Measurements from ENCODE around the gene LHX6.

LHX6 gene

GRCh38 chr9:122236681-122237080 is 7.9 kb upstream of the LHX6 start:
- in situ Hi-C loops (cut with HindIII; ENCODE audit: low sequenced_read_pairs) = no loop called here

DNA sequence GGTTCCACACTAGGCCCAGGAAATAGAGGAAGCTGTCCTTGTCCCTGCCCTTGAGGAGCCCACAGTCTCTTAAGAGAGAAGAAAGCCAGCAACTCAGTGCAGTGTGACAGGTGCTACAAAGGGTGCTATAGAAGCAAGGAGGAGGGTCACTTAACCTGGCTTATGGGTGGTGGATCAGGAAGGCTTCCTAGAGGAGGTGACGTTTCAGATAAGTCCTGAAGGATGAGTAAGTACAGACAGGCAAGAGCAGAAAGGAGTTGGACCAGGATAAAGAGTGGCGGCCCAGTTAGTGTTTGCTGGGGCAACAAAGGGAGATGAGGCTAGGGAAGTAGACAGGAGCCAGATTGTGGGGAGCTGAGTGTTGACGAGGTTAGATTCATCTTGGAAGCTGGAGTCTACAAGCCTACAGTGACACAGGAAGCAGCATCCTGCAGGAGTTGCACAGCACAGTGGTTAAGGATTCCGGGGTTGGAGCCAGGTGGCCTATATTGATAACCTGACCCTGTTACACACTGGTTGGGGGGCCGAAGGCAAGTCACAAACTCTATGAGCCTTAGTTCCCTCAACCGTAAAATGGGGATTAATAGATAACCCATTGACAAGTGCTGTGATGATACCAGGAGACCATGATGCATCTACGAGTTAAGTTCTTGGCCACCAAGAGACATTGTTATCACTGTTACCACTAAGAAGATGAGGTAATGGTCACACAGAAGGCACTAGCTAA is 5.4 kb upstream of the LHX6 start:
- in situ Hi-C loops (cut with HindIII; ENCODE audit: low sequenced_read_pairs) = no loop called here

- in situ Hi-C loops (cut with HindIII; ENCODE audit: low sequenced_read_pairs) = no loop called here
These were observed 4.1 kb upstream of the LHX6 start for GRCh38 chr9:122232796-122233306.

- in situ Hi-C loops (cut with HindIII; ENCODE audit: low sequenced_read_pairs) = no loop called here
These were observed 704 bp upstream of the LHX6 start for GRCh38 chr9:122229485-122229837.

- in situ Hi-C loops (cut with HindIII; ENCODE audit: low sequenced_read_pairs) = no loop called here
These were observed 578 bp downstream of the LHX6 start for GRCh38 chr9:122228191-122228567.

GRCh38 chr9:122227575-122227900 is 1.2 kb downstream of the LHX6 start:
- in situ Hi-C loops (cut with HindIII; ENCODE audit: low sequenced_read_pairs) = no loop called here

- in situ Hi-C loops (cut with HindIII; ENCODE audit: low sequenced_read_pairs) = no loop called here
These were observed 1.8 kb downstream of the LHX6 start for GRCh38 chr9:122226758-122227574.

GRCh38 chr9:122226142-122226757 is 2.5 kb downstream of the LHX6 start:
- in situ Hi-C loops (cut with HindIII; ENCODE audit: low sequenced_read_pairs) = no loop called here

GRCh38 chr9:122225312-122226141 is 3.2 kb downstream of the LHX6 start:
- in situ Hi-C loops (cut with HindIII; ENCODE audit: low sequenced_read_pairs) = no loop called here

DNA sequence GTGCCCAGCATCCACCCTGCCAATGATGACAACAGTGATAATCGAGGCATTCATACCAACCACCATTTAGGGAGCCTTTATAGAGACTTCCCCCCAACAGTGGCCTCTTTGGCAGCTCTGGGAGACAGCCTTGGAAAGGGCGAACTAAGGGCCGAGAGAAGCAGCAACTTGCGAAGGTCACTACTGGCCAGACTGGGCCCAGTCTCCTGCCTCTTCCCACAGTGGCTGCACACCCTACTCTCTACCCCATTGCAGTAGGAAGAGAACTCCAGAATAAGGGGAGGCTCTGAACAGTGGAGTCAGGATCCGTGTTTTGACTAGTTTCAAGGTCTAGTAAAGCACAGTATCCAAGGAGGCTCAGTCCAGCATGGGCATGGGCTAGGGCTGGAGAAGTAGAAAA is 5.3 kb downstream of the LHX6 start:
- in situ Hi-C loops (cut with HindIII; ENCODE audit: low sequenced_read_pairs) = loop anchor here (5.0 kb wide), 1 partner anchor 101 kb away; no protein-coding TSS in a partner anchor

- in situ Hi-C loops (cut with HindIII; ENCODE audit: low sequenced_read_pairs) = loop anchor here (5.0 kb wide), 1 partner anchor 100 kb away; no protein-coding TSS in a partner anchor
These were observed 6.0 kb downstream of the LHX6 start for GRCh38 chr9:122222791-122223190.

DNA sequence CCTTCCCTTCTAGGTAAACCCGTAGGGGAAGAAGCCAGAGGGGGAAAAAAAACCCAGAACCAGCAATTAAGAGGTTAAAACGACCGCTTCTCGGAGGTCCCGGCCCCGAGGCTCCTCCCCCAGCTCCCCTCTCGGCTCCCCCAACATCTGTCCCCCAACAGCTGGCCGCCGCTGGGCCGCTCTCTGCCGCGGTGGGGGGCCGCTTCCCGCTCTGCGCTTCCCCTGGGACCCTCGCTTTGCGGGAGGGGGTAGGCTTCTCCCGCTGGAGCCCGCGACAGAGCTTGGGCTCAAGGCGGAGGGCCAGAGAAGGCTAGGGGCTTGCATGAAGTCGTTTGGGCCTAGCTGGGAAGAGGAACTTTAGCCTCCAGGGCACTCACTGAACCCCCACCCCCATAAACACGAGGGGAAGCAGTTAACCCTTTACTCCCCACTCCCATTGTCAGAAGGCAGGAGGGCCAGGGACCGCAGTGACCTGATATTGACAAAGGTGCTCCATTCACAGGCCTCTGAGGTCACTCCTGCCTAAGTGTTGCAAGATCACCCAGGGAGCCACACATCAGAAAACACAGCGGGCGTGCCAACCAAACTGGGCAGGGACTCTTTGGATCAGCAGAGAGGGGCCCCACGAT is 7.5 kb downstream of the LHX6 start:
- in situ Hi-C loops (cut with HindIII; ENCODE audit: low sequenced_read_pairs) = loop anchor here (5.0 kb wide), 1 partner anchor 99 kb away; no protein-coding TSS in a partner anchor

- in situ Hi-C loops (cut with HindIII; ENCODE audit: low sequenced_read_pairs) = loop anchor here (5.0 kb wide), 1 partner anchor 98 kb away; no protein-coding TSS in a partner anchor
These were observed 8.0 kb downstream of the LHX6 start for GRCh38 chr9:122220673-122221182.

DNA sequence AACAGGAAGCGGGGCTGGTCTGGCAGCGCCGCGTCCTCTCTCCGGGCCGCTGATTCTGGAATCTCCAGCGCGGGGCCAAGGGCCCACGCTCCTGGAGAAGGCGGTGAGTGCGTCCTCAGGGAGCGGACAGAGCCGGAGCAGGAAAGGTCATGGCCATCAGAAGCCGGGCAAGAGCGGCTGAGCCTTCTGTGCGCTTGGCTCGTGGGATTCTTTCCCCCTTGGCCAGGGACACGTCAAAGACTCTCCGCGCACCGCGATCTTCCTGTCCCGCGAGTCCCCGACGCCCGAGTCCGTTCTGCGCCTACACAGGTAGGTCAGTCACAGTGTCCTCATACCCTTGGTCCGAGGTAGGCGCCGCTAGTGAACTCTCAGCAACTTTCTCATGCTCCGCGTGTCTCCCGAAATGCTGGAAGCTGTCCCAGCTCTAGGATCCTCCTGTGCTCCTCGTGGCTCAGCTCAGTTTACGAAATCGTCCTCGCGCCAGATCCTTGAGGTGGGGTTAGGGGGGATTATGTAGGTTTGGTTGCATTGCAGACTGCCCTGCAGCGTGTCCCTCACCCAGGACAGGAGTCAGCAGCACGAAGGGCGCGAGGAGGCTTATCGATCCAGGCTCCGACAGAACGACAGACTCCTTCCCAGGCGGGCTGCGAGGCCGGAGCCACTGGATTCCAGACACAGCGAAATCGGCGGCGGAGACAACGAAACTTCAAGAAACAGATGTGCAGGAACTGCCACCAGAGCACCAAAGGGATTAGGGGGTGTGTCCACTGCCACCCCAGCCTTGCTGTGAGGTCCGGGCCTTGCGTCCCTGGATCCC is 8.7 kb downstream of the LHX6 start:
- in situ Hi-C loops (cut with HindIII; ENCODE audit: low sequenced_read_pairs) = loop anchor here (5.0 kb wide), 1 partner anchor 98 kb away; no protein-coding TSS in a partner anchor

DNA sequence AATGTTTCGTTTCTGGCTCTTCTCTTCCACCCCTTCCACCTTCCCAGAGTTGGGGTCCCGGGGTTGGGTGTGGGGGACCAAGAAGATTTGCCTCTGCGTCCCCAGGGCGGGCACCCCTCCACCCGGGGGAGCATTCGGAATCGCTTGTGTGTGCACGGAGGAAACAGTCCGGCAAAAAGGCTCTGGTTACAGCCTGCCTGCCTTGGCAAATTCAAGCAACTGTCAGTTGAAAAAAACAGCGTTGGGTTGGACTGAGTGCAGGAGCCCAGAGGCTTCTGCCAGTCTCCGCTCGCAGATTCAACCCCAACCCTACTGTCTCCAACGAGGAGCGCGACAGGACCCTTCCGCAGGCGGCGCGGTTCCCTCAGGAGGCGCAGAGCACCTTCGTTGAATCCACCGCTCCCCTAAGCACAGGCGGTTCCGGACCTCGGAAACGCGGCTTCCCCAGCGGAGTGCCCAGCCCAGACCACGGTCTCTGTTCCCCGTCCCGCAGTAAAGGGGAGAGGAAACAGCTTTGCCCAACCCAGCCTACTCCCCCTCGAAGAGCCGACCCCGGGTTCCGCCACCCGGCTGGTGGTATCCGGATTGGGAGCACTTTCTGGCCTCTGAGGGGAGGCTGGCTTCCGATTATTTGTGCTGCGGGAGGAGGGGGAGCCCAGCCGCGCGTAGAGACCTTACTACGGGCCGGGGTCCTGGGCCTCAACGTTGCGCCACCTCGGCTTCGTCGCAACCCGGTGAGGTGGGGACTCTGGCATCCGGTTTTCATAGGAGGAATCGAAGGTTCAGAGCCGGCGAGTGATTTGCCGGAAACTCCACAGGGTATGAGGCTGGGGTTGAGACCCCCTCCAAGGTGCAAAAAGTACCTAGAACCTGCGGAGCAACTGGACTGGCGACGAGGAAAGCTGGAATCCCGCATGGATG is 9.6 kb downstream of the LHX6 start:
- in situ Hi-C loops (cut with HindIII; ENCODE audit: low sequenced_read_pairs) = no loop called here

- in situ Hi-C loops (cut with HindIII; ENCODE audit: low sequenced_read_pairs) = no loop called here
These were observed 10.5 kb downstream of the LHX6 start for GRCh38 chr9:122218071-122218934.

- in situ Hi-C loops (cut with HindIII; ENCODE audit: low sequenced_read_pairs) = no loop called here
These were observed 11.1 kb downstream of the LHX6 start for GRCh38 chr9:122217640-122218039.
